Measurements from ENCODE around the gene ITGA11.
A peak's percentile ranks its signal among the peaks of the same experiment; 100 is the strongest.

The ITGA11 gene

GRCh38 chr15:68431792-68432401, at the start of gene ITGA11:
Gene ITGA11 (minus strand): TSS chr15:68432163. CDS start chr15:68432066, 97 bp downstream.
- peak; percentile 77 for DNase-seq

GRCh38 chr15:68481321-68481720, 49.4 kb upstream of the ITGA11 start:
- DNase-seq: no peak

GRCh38 chr15:68480296-68480695, 48.3 kb upstream of the ITGA11 start:
- DNase-seq: no peak

GRCh38 chr15:68479870-68480269, 47.9 kb upstream of the ITGA11 start:
- no peak for DNase-seq

DNA sequence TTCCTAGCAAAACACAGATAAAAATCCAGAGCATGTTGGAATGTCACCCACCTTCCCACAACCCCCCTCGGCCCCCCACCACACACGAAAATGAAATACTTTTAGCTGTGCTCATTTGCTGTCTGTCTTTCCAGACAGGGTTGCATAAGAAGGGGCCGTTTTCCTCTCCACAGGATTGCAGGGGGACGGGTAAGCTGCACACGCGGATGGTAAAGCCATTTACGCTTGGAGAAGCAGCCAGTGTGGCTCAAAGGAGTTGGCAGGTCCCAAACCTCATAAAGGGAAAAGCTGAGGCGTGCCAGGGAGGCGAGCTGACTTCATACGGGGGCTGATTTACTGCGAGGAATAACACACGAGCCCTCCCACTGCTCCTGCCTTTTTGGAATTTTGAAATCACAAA, 47.4 kb upstream of the ITGA11 start:
- no peak for DNase-seq

- no peak for DNase-seq
Measured at GRCh38 chr15:68478853-68479252, 46.9 kb upstream of the ITGA11 start.

GRCh38 chr15:68475449-68475848, 43.5 kb upstream of the ITGA11 start:
- DNase-seq: no peak

GRCh38 chr15:68471541-68471940, 39.6 kb upstream of the ITGA11 start:
- DNase-seq: no peak

- no peak for DNase-seq
Measured at GRCh38 chr15:68470976-68471375, 39.0 kb upstream of the ITGA11 start.

- no peak for DNase-seq
Measured at GRCh38 chr15:68470049-68470742, 38.2 kb upstream of the ITGA11 start.

DNA sequence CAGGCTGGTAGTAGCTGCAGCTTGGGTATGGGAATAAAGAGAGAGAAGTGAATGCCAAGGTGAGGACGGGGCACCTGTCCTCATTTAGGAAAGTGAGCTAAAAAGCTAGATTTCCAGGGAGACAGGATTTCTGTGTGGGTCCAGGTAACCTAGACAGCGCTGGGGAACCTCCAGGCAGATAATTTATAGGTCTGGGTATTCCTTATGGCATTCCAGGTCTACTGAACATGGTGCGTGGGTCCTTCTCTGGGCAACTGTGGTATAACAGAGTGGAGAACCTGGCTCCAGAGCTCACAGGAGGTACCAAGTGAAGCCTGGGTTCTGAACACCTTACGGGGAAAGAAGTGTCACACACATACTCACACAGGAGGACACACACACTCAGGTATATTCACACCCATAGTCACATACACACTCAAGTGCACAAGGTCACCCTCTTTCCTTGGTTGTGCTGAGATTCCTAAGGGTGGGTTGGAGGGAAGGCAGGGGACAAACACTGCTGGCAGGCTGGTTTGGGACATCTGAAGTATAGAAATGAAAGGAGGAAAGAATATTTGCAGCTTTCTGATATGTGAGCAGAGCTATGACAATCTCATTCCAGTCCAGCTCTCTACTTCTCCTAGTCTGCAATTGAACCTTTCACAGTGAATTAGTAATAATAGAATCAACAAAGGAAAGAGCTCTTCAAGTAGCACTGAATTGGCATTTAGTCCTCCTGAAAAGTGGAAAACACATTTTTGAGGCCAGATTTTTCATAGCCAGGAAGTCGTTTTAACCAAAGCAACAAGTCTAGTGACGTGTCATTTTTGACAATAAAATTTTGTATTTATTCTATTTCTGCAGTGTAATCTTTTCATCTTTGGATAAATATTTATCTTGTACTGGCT, 37.4 kb upstream of the ITGA11 start:
- no peak for DNase-seq

- no peak for DNase-seq
Measured at GRCh38 chr15:68466876-68467275, 34.9 kb upstream of the ITGA11 start.

- DNase-seq: no peak
Measured at GRCh38 chr15:68465861-68466560, 34.0 kb upstream of the ITGA11 start.

GRCh38 chr15:68464448-68465090, 32.6 kb upstream of the ITGA11 start:
- DNase-seq: no peak

GRCh38 chr15:68463996-68464395, 32.0 kb upstream of the ITGA11 start:
- no peak for DNase-seq

- no peak for DNase-seq
Measured at GRCh38 chr15:68463444-68463843, 31.5 kb upstream of the ITGA11 start.

GRCh38 chr15:68460166-68460565, 28.2 kb upstream of the ITGA11 start:
- DNase-seq: no peak

DNA sequence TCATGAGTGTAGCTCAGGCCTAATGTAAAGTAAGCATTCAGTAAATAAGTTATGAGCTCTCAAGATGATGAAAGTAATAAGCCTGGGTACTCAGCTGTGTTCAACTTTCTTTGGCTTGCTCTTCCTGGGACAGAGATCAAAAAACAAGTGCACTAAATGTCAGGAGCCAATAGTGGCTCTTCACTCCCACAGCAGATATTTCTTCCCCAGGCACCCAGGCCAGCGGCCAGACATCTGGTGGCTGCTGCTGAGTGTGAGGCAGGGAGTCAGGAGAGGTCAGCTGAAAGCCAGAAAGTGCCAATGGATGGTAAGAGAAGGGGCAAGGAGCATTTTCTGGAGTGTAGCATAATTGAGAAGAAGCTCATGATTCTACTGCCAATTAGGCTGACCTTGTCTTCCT, 18.2 kb upstream of the ITGA11 start:
- no peak for DNase-seq

- DNase-seq: no peak
Measured at GRCh38 chr15:68449389-68449788, 17.4 kb upstream of the ITGA11 start.

DNA sequence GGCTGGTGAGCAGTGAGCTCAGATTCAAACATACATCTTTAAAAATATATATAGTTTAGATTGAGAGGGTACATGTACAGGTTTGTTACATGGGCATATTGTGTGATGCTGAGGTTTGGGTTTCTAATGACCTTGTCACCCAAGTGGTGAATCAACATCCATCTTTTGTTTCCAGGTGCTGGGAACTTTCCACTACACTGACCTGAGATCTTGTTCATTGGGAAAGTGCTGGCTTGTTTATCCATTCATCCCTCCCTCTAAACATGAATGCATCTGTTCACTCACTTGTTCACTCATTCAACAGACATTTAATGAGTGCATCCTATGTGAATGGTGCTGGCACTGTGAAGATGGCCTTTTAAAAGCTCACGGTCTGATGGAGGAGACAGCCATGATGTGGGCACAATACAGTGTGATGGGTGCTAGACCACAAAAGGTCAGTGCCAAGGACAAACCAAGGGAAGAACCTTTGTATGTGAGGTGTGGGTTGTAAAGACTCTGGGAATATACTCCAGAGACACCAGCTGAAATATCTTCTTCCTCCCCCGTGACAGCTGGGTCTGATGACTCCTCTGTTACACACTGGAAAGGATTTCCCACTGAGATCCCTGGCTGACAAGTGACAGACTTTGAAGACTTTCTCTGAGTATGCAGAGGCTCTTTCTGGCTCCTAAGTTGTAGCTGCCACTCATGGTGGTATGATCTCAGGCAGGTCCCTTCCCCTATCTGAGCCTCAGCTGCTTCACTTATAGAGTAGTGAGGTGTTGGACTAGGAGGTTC, 16.2 kb upstream of the ITGA11 start:
- DNase-seq: no peak

- DNase-seq: no peak
Measured at GRCh38 chr15:68447209-68447608, 15.2 kb upstream of the ITGA11 start.

GRCh38 chr15:68445351-68445750, 13.4 kb upstream of the ITGA11 start:
- no peak for DNase-seq

Measured in retina (tissue), 1 donor.